Kidney epithelial cell (primary cell): ENCODE measurements around the gene ETFRF1. TPM values are rescaled to one million over a fixed set of nuclear protein-coding genes. Genes with fewer than 3 reads are reported as not detected.
A peak's percentile ranks its signal among the peaks of the same experiment; 100 is the strongest.

Experiments used
- DNase-seq: peaks from one replicate; pipeline ENCODE4 v3.0.0-alpha.2; 2010; ENCODE audit warnings: low read depth
- H3K27me3 ChIP-seq: 2 replicates; pipeline ENCODE4 v1.6.0; 2011; ENCODE audit warnings: low read length; ENCODE audit not compliant: control insufficient read depth, insufficient read depth
- H3K36me3 ChIP-seq: 2 replicates; pipeline ENCODE4 v1.5.1; 2011; ENCODE audit warnings: low read length; ENCODE audit not compliant: control insufficient read depth, insufficient read depth
- H3K4me3 ChIP-seq: 2 replicates; pipeline ENCODE4 v1.5.1; 2011; ENCODE audit warnings: low read depth, mild to moderate bottlenecking, control low read depth, low read length
- total RNA-seq: library from RNA; depleted of rRNA; stranded (reverse); fragments of >200 nt; gene quantifications from 2 replicates; pipeline ENCODE4 v1.2.3, GENCODE V29; 2015
- TF ChIP-seq, protein P1 (sequence below): IDR thresholded peaks from 2 replicates; pipeline ENCODE4 v1.5.1; 2011; ENCODE audit warnings: mild to moderate bottlenecking, moderate library complexity, low read length, control low read depth, inconsistent platforms; ENCODE audit not compliant: insufficient read depth, poor library complexity, severe bottlenecking

ETFRF1 gene
- total RNA-seq, 1 donor from 2014 or later = 13.3 TPM

- no peaks in the 10 kb centered on the region for H3K27me3 ChIP-seq
- no peaks in the 10 kb centered on the region for H3K36me3 ChIP-seq
- TF ChIP-seq, protein P1, sequence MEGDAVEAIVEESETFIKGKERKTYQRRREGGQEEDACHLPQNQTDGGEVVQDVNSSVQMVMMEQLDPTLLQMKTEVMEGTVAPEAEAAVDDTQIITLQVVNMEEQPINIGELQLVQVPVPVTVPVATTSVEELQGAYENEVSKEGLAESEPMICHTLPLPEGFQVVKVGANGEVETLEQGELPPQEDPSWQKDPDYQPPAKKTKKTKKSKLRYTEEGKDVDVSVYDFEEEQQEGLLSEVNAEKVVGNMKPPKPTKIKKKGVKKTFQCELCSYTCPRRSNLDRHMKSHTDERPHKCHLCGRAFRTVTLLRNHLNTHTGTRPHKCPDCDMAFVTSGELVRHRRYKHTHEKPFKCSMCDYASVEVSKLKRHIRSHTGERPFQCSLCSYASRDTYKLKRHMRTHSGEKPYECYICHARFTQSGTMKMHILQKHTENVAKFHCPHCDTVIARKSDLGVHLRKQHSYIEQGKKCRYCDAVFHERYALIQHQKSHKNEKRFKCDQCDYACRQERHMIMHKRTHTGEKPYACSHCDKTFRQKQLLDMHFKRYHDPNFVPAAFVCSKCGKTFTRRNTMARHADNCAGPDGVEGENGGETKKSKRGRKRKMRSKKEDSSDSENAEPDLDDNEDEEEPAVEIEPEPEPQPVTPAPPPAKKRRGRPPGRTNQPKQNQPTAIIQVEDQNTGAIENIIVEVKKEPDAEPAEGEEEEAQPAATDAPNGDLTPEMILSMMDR = no peak
- H3K4me3 ChIP-seq = no peak overlapping the region
- no peak for DNase-seq
Observed at GRCh38 chr12:25213338-25213737, 18.3 kb downstream of the ETFRF1 start.

GRCh38 chr12:25236190-25236589 is 41.2 kb downstream of the ETFRF1 start:
- no peak overlapping the region for H3K4me3 ChIP-seq
- H3K36me3 ChIP-seq = peaks cover 2% of the 10 kb centered on the region
- TF ChIP-seq, protein P1 = no peak
- DNase-seq = no peak
- H3K27me3 ChIP-seq = no peaks in the 10 kb centered on the region

DNA sequence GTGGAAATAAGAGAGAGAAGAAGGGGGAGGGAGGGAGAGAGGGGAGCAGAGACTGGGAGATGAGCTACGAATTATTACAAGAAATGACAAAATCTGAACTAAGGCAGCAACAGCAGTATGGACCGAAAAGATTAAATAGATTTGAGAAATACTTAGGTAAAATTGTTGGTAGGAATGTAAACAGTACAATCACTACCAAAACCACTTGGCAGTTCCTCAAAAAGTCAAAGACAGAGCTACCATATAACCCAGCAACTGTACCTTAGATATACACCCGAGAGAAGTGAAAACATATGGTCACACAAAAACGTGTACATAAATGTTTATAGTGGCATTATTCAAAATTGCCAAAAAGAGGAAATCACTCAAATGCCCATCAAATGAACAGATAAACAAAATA is 41.6 kb downstream of the ETFRF1 start:
- TF ChIP-seq, protein P1 = no peak
- Histone ChIP-seq H3K27me3 (no peaks in the 10 kb centered on the region), H3K36me3 (peaks cover 2% of the 10 kb centered on the region), H3K4me3 (no peak overlapping the region)
- no peak for DNase-seq

- Histone ChIP-seq H3K27me3 (no peaks in the 10 kb centered on the region), H3K36me3 (peaks cover 2% of the 10 kb centered on the region), H3K4me3 (no peak overlapping the region)
- no peak for DNase-seq
- TF ChIP-seq, protein P1 = peak; percentile 46
Observed at GRCh38 chr12:25241167-25242020, 46.4 kb downstream of the ETFRF1 start.

GRCh38 chr12:25242981-25243679 is 48.1 kb downstream of the ETFRF1 start:
- Histone ChIP-seq H3K4me3 (no peak overlapping the region), H3K27me3 (no peaks in the 10 kb centered on the region), H3K36me3 (no peaks in the 10 kb centered on the region)
- TF ChIP-seq, protein P1 = no peak
- no peak for DNase-seq
